ENCODE data around the gene TCF7L2.

- TF ChIP-seq CTCF (IDR thresholded peaks at IDR 0.05 in 2 of 3, conservative IDR thresholded peaks at IDR 0.05 in 1 of 3; ENCODE audit: insufficient read depth in 2 of 3, low read depth in 1 of 3, low read length in 3 of 3) (no peak), IRF2 (CRISPR knock-in tag; IDR thresholded peaks at IDR 0.05) (no peak), SMC3 (conservative IDR thresholded peaks at IDR 0.05; ENCODE audit: insufficient read depth, low read depth, low read length) (no peak), ZNF436 (CRISPR knock-in tag; IDR thresholded peaks at IDR 0.05) (no peak), ATF2 (CRISPR knock-in tag; IDR thresholded peaks at IDR 0.05) (no peak), ZBTB1 (CRISPR knock-in tag; IDR thresholded peaks at IDR 0.05; ENCODE audit: borderline replicate concordance, low read depth) (no peak), MXI1 (IDR thresholded peaks at IDR 0.05; ENCODE audit: low read depth, low read length) (no peak)
Observed at GRCh38 chr10:113015201-113015600, 65.2 kb downstream of the TCF7L2 start.
